Measurements from ENCODE around the gene TACR2. TPM values are rescaled to one million over a fixed set of nuclear protein-coding genes. Genes with fewer than 3 reads are reported as not detected.

TACR2 gene
- total and polyA plus RNA-seq, 2 of the 13 experiments (the other 11 are each of a cell fraction or from before 2014, with no cell fraction given), result 0.04 TPM; not detected in 1

- TF ChIP-seq ZNF407 (CRISPR knock-in tag; IDR thresholded peaks at IDR 0.05; ENCODE audit: not compliant biosample characterization), result no peak
- TF ChIP-seq FOXJ3 (CRISPR knock-in tag; IDR thresholded peaks at IDR 0.05; ENCODE audit: borderline replicate concordance), result no peak
- TF ChIP-seq YEATS4 (CRISPR knock-in tag; IDR thresholded peaks at IDR 0.05; ENCODE audit: borderline replicate concordance), result no peak
- TF ChIP-seq CENPBD1 (CRISPR knock-in tag; IDR thresholded peaks at IDR 0.05; ENCODE audit: borderline replicate concordance, low read depth), result no peak
- TF ChIP-seq ZNF431 (CRISPR knock-in tag; IDR thresholded peaks at IDR 0.05; ENCODE audit: borderline replicate concordance, low read depth), result no peak
- TF ChIP-seq TRIM22 (IDR thresholded peaks at IDR 0.05), result no peak
- TF ChIP-seq ZNF574 (CRISPR knock-in tag; IDR thresholded peaks at IDR 0.05), result no peak
- peak; percentile 85; the same call in 1 of the 2 replicates for TF ChIP-seq NFE2 (CRISPR knock-in tag; IDR thresholded peaks at IDR 0.05)
- no peak for TF ChIP-seq ZNF512B (CRISPR knock-in tag; IDR thresholded peaks at IDR 0.05; ENCODE audit: borderline replicate concordance)
Observed at GRCh38 chr10:69446650-69447151, 30.0 kb upstream of the TACR2 start (continued).

Measured in HepG2 (cell line).